GM12801 (cell line): Measurements from ENCODE around the gene UGT1A8.

ENCODE experiments used
- TF ChIP-seq, protein P1 (sequence below): IDR thresholded peaks from one replicate; pipeline ENCODE4 v1.5.1; 2011; ENCODE audit warnings: control low read depth; ENCODE audit not compliant: insufficient read length; ENCODE audit errors: extremely low read depth

The UGT1A8 gene

GRCh38 chr2:233778030-233778429 is 160.6 kb downstream of the UGT1A8 start, which contains the start of gene MROH2A:
TSS of gene MROH2A (plus strand) at chr2:233778330. CDS start at chr2:233779359, 1,029 bp downstream.
- TF ChIP-seq, protein P1, sequence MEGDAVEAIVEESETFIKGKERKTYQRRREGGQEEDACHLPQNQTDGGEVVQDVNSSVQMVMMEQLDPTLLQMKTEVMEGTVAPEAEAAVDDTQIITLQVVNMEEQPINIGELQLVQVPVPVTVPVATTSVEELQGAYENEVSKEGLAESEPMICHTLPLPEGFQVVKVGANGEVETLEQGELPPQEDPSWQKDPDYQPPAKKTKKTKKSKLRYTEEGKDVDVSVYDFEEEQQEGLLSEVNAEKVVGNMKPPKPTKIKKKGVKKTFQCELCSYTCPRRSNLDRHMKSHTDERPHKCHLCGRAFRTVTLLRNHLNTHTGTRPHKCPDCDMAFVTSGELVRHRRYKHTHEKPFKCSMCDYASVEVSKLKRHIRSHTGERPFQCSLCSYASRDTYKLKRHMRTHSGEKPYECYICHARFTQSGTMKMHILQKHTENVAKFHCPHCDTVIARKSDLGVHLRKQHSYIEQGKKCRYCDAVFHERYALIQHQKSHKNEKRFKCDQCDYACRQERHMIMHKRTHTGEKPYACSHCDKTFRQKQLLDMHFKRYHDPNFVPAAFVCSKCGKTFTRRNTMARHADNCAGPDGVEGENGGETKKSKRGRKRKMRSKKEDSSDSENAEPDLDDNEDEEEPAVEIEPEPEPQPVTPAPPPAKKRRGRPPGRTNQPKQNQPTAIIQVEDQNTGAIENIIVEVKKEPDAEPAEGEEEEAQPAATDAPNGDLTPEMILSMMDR: no peak

DNA sequence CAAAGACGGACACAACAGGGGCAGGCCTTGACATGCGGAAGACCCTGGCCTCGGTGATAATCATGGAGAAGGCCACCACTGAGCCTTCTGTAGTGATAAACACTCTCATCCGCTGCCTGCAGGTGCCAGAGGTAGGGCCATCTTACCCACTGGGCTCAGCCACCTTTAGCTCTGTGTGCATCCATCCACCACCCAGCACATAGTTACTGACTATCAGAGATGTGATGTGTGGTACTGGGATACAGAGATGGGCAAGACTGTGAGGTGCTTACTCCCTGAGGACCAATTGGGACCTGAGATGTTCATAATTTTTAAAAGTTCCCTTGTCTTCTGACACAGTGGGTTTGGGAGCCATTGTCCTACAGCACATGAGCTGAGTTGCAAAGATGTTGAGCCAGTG is 162.3 kb downstream of the UGT1A8 start:
- TF ChIP-seq, protein P1: no peak

GRCh38 chr2:233780771-233781170 is 163.3 kb downstream of the UGT1A8 start:
- TF ChIP-seq, protein P1: no peak

- TF ChIP-seq, protein P1: no peak
These were observed 172.1 kb downstream of the UGT1A8 start for GRCh38 chr2:233789554-233789953.

DNA sequence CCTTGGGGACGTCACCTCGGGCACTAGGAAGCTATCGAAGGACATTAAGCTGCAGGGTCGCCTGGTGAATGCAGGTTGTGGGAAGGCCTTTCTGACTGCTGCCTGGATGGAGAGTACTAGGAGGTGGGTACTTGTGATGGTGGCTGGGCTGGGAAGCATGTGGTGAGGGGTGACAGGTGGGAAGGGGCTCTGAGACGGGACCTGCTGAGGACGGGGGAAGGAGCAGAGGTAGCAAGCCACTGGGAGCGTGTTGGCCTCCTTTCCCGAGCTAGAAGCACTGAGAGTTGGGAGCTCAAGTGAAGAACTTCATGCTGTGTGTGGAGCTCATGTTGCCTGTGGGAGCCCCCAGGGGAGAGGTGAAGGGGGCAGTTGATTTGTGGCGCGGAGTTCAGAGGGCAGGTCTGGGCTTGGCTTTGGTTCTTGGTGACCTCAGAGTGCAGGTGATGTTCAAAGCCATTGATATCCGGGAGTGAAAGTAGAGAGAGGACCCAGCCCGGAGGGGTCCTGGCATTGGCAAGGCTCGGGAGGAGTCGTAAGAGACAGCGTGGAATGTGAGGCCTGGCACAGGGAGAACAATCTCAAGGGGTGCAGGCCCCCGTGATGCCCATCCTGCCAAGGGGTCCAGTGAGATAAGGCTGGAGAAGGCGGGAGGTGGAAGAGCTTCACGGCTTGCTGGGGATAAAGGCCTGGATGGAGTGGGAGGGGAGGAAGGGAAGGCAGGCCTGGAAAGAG is 173.9 kb downstream of the UGT1A8 start:
- TF ChIP-seq, protein P1: no peak

GRCh38 chr2:233791883-233792329 is 174.5 kb downstream of the UGT1A8 start:
- TF ChIP-seq, protein P1: no peak

DNA sequence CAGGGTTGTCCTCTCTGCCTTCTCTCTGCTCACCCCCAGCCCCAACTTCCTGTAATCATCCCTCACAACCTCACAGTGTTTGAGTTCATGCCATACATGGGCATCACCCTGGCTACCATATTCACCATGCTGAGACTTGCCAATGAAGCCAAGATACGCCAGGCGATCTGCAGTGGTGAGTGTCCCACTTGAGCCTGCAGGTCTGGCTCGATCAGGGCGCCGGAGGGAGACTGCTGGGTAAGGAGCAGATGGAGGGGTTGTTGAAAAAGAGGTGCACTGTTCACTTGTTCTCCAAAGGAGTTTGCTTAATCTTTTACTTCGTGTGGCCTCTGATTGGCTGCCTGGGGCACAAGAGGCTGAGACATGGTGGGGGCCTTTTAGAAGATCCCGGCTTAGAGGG is 175.3 kb downstream of the UGT1A8 start:
- TF ChIP-seq, protein P1: no peak
